ENCODE measurements around the gene MPRIP.
A peak's percentile ranks its signal among the peaks of the same experiment; 100 is the strongest.

Gene MPRIP

GRCh38 chr17:17043461-17044271 is 1.4 kb downstream of the MPRIP start:
- peak overlapping the region; percentile 72 for H3K4me3 ChIP-seq (ENCODE audit: low read length)
- no peak for DNase-seq (ENCODE audit: low read depth, low spot score)

GRCh38 chr17:17044846-17045561 is 2.7 kb downstream of the MPRIP start:
- peak overlapping the region; percentile 72 for H3K4me3 ChIP-seq (ENCODE audit: low read length)

GRCh38 chr17:17048106-17048505 is 5.8 kb downstream of the MPRIP start:
- H3K4me3 ChIP-seq (ENCODE audit: low read length) = no peak overlapping the region
- DNase-seq (ENCODE audit: low read depth, low spot score) = no peak

More at GRCh38 chr17:17044846-17045561, 2.7 kb downstream of the MPRIP start:
- DNase-seq (ENCODE audit: low read depth, low spot score) = peak; percentile 71

GRCh38 chr17:17050346-17051345 is 8.4 kb downstream of the MPRIP start:
- DNase-seq (ENCODE audit: low read depth, low spot score) = no peak
- H3K4me3 ChIP-seq (ENCODE audit: low read length) = no peak overlapping the region

- no peak for DNase-seq (ENCODE audit: low read depth, low spot score)
- H3K4me3 ChIP-seq (ENCODE audit: low read length) = no peak overlapping the region
Measured at GRCh38 chr17:17051380-17051779, 9.1 kb downstream of the MPRIP start.

GRCh38 chr17:17051791-17052461 is 9.7 kb downstream of the MPRIP start:
- no peak overlapping the region for H3K4me3 ChIP-seq (ENCODE audit: low read length)
- no peak for DNase-seq (ENCODE audit: low read depth, low spot score)

- no peak overlapping the region for H3K4me3 ChIP-seq (ENCODE audit: low read length)
- no peak for DNase-seq (ENCODE audit: low read depth, low spot score)
Measured at GRCh38 chr17:17052462-17053221, 10.4 kb downstream of the MPRIP start.

GRCh38 chr17:17053446-17054379 is 11.5 kb downstream of the MPRIP start:
- no peak overlapping the region for H3K4me3 ChIP-seq (ENCODE audit: low read length)
- DNase-seq (ENCODE audit: low read depth, low spot score) = no peak

GRCh38 chr17:17054636-17055035 is 12.4 kb downstream of the MPRIP start:
- H3K4me3 ChIP-seq (ENCODE audit: low read length) = no peak overlapping the region

GRCh38 chr17:17055286-17056155 is 13.3 kb downstream of the MPRIP start:
- no peak for DNase-seq (ENCODE audit: low read depth, low spot score)
- H3K4me3 ChIP-seq (ENCODE audit: low read length) = no peak overlapping the region

More at GRCh38 chr17:17054636-17055035, 12.4 kb downstream of the MPRIP start:
- DNase-seq (ENCODE audit: low read depth, low spot score) = no peak

GRCh38 chr17:17056156-17056539 is 13.9 kb downstream of the MPRIP start:
- DNase-seq (ENCODE audit: low read depth, low spot score) = no peak
- H3K4me3 ChIP-seq (ENCODE audit: low read length) = no peak overlapping the region

GRCh38 chr17:17057057-17057551 is 14.8 kb downstream of the MPRIP start:
- DNase-seq (ENCODE audit: low read depth, low spot score) = no peak
- no peak overlapping the region for H3K4me3 ChIP-seq (ENCODE audit: low read length)

- DNase-seq (ENCODE audit: low read depth, low spot score) = no peak
- H3K4me3 ChIP-seq (ENCODE audit: low read length) = no peak overlapping the region
Measured at GRCh38 chr17:17058304-17058703, 16.0 kb downstream of the MPRIP start.

GRCh38 chr17:17059301-17059890 is 17.1 kb downstream of the MPRIP start:
- DNase-seq (ENCODE audit: low read depth, low spot score) = no peak
- H3K4me3 ChIP-seq (ENCODE audit: low read length) = no peak overlapping the region

- no peak overlapping the region for H3K4me3 ChIP-seq (ENCODE audit: low read length)
- DNase-seq (ENCODE audit: low read depth, low spot score) = no peak
Measured at GRCh38 chr17:17060001-17060922, 18.0 kb downstream of the MPRIP start.
